Mesothelial cell of epicardium (in vitro differentiated cells): ENCODE results near the gene MT1B. TPM values are rescaled to one million over a fixed set of nuclear protein-coding genes. Genes with fewer than 3 reads are reported as not detected.

Experiments
- DNase-seq, 2 experiments: peaks; one replicate each; pipeline ENCODE4 v3.0.0; 2021; ENCODE audit warnings: low spot score in 2 of 2; ENCODE audit not compliant: unreplicated experiment in 2 of 2
- H3K27ac Mint-ChIP-seq: 2 replicates; pipeline ENCODE4 v1.8.0; 2021; ENCODE audit warnings: mixed read lengths
- H3K27me3 Mint-ChIP-seq: 2 replicates; pipeline ENCODE4 v1.8.0; 2021; ENCODE audit warnings: low read depth, mixed read lengths
- H3K36me3 Mint-ChIP-seq: 2 replicates; pipeline ENCODE4 v1.8.0; 2021; ENCODE audit warnings: mixed read lengths
- H3K4me1 Mint-ChIP-seq: 2 replicates; pipeline ENCODE4 v1.8.0; 2021; ENCODE audit warnings: mixed read lengths
- H3K4me3 Mint-ChIP-seq: 2 replicates; pipeline ENCODE4 v1.8.0; 2021; ENCODE audit warnings: mild to moderate bottlenecking, moderate library complexity, mixed read lengths
- H3K9me3 Mint-ChIP-seq: 2 replicates; pipeline ENCODE4 v1.8.0; 2021; ENCODE audit warnings: mixed read lengths
- CTCF ChIP-seq: fragments of 200-600 bp; sonication (generic); IDR thresholded peaks from one replicate; pipeline ENCODE4 v1.5.0; 2021; ENCODE audit warnings: antibody characterized with exemption; ENCODE audit not compliant: unreplicated experiment
- total RNA-seq: library from RNA; stranded (reverse); gene quantifications from 3 replicates; pipeline ENCODE4 v1.2.1, GENCODE V29; 2021

Gene MT1B
- total RNA-seq, 1 donor from 2014 or later = not detected

GRCh38 chr16:56675685-56676210 is 24.1 kb downstream of the MT1B start:
- DNase-seq = no peak
- Mint-ChIP-seq H3K4me3 (peak overlapping the region; percentile 60), H3K27ac (no peak overlapping the region), H3K36me3 (no peaks in the 10 kb centered on the region), H3K27me3 (peaks cover 80% of the 10 kb centered on the region), H3K4me1 (peaks cover 18% of the 10 kb centered on the region), H3K9me3 (no peaks in the 10 kb centered on the region)
- TF ChIP-seq CTCF = no peak

GRCh38 chr16:56677474-56677873 is 25.8 kb downstream of the MT1B start:
- Mint-ChIP-seq H3K4me1 (peaks cover 18% of the 10 kb centered on the region), H3K9me3 (no peaks in the 10 kb centered on the region), H3K4me3 (no peak overlapping the region), H3K27ac (no peak overlapping the region), H3K36me3 (no peaks in the 10 kb centered on the region), H3K27me3 (peaks cover 73% of the 10 kb centered on the region)
- no peak for DNase-seq
- no peak for TF ChIP-seq CTCF

- Mint-ChIP-seq H3K4me1 (peaks cover 19% of the 10 kb centered on the region), H3K27me3 (peaks cover 65% of the 10 kb centered on the region), H3K4me3 (no peak overlapping the region), H3K9me3 (no peaks in the 10 kb centered on the region), H3K27ac (no peak overlapping the region), H3K36me3 (no peaks in the 10 kb centered on the region)
- TF ChIP-seq CTCF = no peak
- DNase-seq = no peak
Measured at GRCh38 chr16:56679078-56679730, 27.5 kb downstream of the MT1B start.

- H3K9me3 Mint-ChIP-seq = no peaks in the 10 kb centered on the region
- no peak overlapping the region for H3K27ac Mint-ChIP-seq
- peaks cover 64% of the 10 kb centered on the region for H3K27me3 Mint-ChIP-seq
- TF ChIP-seq CTCF = no peak
- no peak overlapping the region for H3K4me3 Mint-ChIP-seq
- H3K4me1 Mint-ChIP-seq = peaks cover 15% of the 10 kb centered on the region
- H3K36me3 Mint-ChIP-seq = no peaks in the 10 kb centered on the region
- no peak for DNase-seq
Measured at GRCh38 chr16:56679818-56680217, 28.1 kb downstream of the MT1B start.

GRCh38 chr16:56681939-56682702 is 30.4 kb downstream of the MT1B start, which contains the start of gene MT1X:
Gene MT1X, plus strand, starts transcription at chr16:56682470. Its CDS starts 71 bp downstream, at chr16:56682541.
- Mint-ChIP-seq H3K36me3 (peaks cover 3% of the 10 kb centered on the region), H3K4me3 (peak within 1 kb of the TSS; percentile 81), H3K9me3 (peaks cover 8% of the 10 kb centered on the region), H3K27ac (no peak within 1 kb of the TSS), H3K4me1 (peaks cover 4% of the 10 kb centered on the region), H3K27me3 (peaks cover 53% of the 10 kb centered on the region)
- no peak for TF ChIP-seq CTCF
- peak; percentile 40 to 78 for DNase-seq
